Measurements from ENCODE around the gene L3MBTL1. TPM values are rescaled to one million over a fixed set of nuclear protein-coding genes. Genes with fewer than 3 reads are reported as not detected.

Gene L3MBTL1
- total and polyA plus RNA-seq, 2 donors (not counting 3 experiments of a cell fraction or from before 2014, with no cell fraction given): 5.2 to 8.2 TPM

DNA sequence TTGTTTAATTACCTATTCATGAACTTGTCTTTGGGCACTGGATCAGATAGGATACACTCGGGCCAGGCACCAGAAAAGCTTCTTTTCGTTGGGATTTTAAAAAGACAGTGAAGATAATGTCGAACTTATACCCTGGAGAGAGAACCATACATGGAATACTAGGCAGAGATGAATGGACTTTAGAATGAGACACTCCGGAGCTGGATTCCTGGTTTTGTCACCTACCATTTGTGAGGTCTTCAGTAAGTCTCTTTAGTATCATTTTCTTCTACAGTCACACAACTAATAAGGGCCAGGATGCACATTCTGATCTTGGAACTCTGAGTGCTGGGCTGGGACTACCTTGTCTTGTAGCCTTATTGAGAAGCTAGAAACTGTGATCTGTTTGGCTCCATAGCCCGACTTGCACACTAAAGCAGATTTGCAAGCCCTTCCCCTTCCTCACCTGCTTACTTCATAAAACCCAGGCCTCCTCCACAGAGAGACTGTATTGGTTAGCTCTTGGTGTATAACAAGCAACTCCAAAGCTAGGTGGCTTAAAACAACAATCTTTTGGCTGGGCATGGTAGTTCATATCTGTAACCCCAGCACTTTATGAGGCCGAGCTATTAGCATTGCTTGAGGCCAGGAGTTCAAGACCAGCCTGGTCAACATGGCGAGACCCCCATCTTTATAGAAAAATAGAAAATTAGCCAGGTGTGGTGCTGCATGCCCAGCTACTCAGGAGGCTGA lies 75.8 kb downstream of the L3MBTL1 start:
- no peaks in the 10 kb centered on the region for H3K79me2 ChIP-seq (ENCODE audit: control insufficient read depth, insufficient read depth, low read length)
- no peak overlapping the region for H3K4me3 ChIP-seq (replicated peaks in 1 of 3; ENCODE audit: insufficient read depth in 1 of 3, low read depth in 1 of 3, low read length in 3 of 3)
- POLR2A ChIA-PET: no interaction called here
- TF ChIP-seq, protein P1, sequence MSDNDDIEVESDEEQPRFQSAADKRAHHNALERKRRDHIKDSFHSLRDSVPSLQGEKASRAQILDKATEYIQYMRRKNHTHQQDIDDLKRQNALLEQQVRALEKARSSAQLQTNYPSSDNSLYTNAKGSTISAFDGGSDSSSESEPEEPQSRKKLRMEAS (IDR thresholded peaks at IDR 0.05; ENCODE audit: insufficient read depth, insufficient read length): no peak
- TF ChIP-seq JUN (IDR thresholded peaks at IDR 0.05; ENCODE audit: borderline replicate concordance, insufficient read depth, insufficient read length, low read depth) (no peak), MYC (IDR thresholded peaks at IDR 0.05; ENCODE audit: low read depth, low read length) (no peak), POLR2AphosphoS5 (IDR thresholded peaks at IDR 0.05; ENCODE audit: insufficient read depth, low read depth, low read length) (no peak)
- TF ChIP-seq, protein P2, sequence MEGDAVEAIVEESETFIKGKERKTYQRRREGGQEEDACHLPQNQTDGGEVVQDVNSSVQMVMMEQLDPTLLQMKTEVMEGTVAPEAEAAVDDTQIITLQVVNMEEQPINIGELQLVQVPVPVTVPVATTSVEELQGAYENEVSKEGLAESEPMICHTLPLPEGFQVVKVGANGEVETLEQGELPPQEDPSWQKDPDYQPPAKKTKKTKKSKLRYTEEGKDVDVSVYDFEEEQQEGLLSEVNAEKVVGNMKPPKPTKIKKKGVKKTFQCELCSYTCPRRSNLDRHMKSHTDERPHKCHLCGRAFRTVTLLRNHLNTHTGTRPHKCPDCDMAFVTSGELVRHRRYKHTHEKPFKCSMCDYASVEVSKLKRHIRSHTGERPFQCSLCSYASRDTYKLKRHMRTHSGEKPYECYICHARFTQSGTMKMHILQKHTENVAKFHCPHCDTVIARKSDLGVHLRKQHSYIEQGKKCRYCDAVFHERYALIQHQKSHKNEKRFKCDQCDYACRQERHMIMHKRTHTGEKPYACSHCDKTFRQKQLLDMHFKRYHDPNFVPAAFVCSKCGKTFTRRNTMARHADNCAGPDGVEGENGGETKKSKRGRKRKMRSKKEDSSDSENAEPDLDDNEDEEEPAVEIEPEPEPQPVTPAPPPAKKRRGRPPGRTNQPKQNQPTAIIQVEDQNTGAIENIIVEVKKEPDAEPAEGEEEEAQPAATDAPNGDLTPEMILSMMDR (IDR thresholded peaks at IDR 0.05; ENCODE audit: extremely low read depth in 1 of 2, insufficient read depth in 1 of 2, low read depth in 1 of 2, low read length in 2 of 2): no peak
- no peaks in the 10 kb centered on the region for H3K9me1 ChIP-seq (replicated peaks; ENCODE audit: control insufficient read depth, extremely low read depth, insufficient read depth, low read length)
- no peak overlapping the region for H2AFZ ChIP-seq (ENCODE audit: low read depth, low read length)
- intact Hi-C loops (cut with micrococcal nuclease): no loop called here
- dilution Hi-C loops (cut with MboI; ENCODE audit: extremely low pct_ligation_motif_present, low sequenced_read_pairs): no loop called here
- BruUV-seq (replicated peaks): no TSS peak
- no peak overlapping the region for H3K4me2 ChIP-seq (ENCODE audit: insufficient read depth, low read length)
- H3K4me1 ChIP-seq (ENCODE audit: control insufficient read depth, extremely low read depth, insufficient read depth, low read length): no peaks in the 10 kb centered on the region
- H3K9me3 ChIP-seq (replicated peaks; ENCODE audit: control insufficient read depth, insufficient read depth, low read length): no peaks in the 10 kb centered on the region
- CTCF ChIA-PET: interaction anchor here (1.9 kb wide), 1 partner anchor 45 kb away, joined by 10 read pairs; no protein-coding TSS in a partner anchor
- no peak for DNase-seq (ENCODE audit: low read depth, low spot score)
- FAIRE-seq: no peak
- H3K27ac ChIP-seq (ENCODE audit: insufficient read depth, low read depth, low read length): no peak overlapping the region
- no peaks in the 10 kb centered on the region for H4K20me1 ChIP-seq (replicated peaks; ENCODE audit: control insufficient read depth, extremely low read depth, insufficient read depth, low read length)
- no peak overlapping the region for H3K9ac ChIP-seq (replicated peaks; ENCODE audit: extremely low read depth, insufficient read depth, low read length)
- no peaks in the 10 kb centered on the region for H3K36me3 ChIP-seq (ENCODE audit: control insufficient read depth in 2 of 2, extremely low read depth in 1 of 2, insufficient read depth in 2 of 2, low read length in 2 of 2)
- H3K27me3 ChIP-seq (ENCODE audit: control insufficient read depth in 2 of 2, insufficient read depth in 2 of 2, low read length in 2 of 2): peaks cover 2 to 4% of the 10 kb centered on the region in 2 experiments
